ENCODE results near the gene SMC3.
"Not testable (repeated sequence)": the region's sequence is repeated elsewhere in the genome, so short reads cannot be mapped to it uniquely, and the experiment has no call there.

The SMC3 gene

GRCh38 chr10:110567201-110568054 lies at the start of gene SMC3:
SMC3 (plus strand) TSS chr10:110567695; CDS start chr10:110567817, 122 bp downstream.
- peak; percentile 94 for DNase-seq

DNA sequence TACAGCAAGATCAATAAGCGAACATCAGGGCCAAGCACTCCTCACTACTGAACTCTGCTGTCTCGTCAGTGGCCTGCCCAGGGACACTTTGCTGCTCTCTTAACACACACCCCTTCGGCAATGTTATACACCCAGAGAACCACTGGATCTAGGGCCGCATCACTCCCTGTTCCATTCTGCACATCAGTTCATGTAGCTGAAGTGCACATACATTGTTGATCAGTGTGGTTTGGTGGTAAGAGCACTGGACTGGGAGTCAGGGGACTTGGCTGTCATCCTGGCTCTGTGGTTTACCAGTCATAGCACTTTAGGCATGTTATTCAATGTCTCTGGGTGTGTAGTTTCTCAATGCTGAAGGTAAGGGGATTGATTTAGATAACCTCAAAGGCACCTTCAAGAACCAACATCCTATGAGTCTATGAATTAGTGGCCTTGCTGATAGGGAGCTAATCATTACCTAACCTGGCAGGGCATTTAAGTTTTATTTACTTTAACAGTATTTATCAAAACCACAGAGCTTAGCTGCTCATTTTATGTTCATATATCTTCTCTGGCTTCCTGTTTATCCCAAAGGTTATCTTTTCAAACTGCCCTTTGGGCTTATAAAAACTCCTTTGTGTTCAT lies 45.0 kb upstream of the SMC3 start:
- no peak for DNase-seq

DNA sequence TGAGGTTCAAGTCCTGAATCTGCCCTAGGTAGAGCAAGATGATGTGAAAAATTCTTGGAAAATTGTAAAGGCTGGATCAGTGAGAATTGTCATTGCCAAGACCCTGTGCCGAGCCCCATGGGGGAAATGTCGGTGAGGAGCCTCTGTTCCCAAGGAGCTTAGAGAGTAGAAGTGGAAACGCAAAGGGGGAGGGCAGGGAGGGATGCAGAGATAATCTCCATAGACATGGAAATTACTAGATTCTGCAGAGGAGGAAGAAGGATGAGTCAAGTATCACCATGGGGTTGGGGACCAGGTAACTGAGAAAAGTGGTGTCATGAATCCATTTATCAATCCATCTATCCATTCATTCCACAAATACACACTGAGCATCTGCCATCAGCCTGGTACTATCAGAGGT lies 43.8 kb upstream of the SMC3 start:
- no peak for DNase-seq

DNA sequence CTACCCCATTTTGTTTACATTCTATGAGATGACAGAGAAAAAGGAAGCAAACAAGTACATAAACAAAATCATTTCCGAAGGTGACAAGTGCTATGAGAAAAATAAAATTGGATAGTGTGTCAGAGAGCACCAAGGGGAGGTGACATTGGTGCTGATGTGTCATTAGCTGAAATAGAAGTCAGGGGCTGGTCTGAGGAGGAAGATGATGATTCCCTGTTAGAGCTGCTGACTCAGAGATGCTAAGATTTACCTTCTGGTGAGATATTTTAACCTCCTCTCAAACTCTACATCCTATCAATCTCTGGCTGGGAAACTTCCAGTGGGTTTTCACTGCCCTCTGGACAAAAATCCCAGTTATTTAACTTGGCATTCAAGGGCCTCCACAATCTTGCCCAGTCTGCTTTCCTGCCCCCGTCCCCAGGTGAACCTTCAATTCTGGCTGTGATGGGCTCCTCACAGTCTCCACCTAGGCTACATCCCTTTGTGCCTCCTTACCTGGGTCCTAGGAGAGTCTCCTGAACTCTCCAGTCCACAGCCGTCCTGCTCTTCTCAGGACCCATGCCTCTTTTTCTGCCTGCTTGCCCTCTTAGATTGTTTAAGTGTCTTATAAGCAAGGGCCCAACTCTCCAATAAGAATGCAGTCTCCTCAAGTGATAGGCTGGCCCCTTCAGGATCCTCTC lies 43.2 kb upstream of the SMC3 start:
- DNase-seq: no peak

DNA sequence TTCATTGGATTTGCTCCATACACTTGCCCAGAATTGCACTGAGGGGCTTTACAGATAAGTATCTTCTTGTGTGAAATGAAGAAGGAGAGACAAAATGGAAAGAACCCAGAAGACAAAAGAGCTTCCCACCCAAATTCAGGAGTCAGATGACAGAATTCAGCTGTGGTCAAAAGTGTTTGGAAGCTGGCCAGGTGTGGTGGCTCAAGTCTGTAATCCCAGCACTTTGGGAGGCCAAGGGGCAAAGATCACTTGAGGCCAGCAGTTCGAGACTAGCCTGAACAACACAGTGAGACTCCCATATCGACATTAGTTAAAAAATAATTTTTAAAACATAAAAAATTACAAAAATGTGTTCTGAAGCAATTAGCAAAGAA lies 42.6 kb upstream of the SMC3 start:
- no peak for DNase-seq

GRCh38 chr10:110525349-110526260 lies 41.9 kb upstream of the SMC3 start:
- no peak for DNase-seq

- DNase-seq: no peak
These were observed 39.7 kb upstream of the SMC3 start for GRCh38 chr10:110527731-110528171.

- DNase-seq: no peak
These were observed 39.1 kb upstream of the SMC3 start for GRCh38 chr10:110528224-110528996.

- not testable (repeated sequence) for DNase-seq
These were observed 38.4 kb upstream of the SMC3 start for GRCh38 chr10:110528997-110529524.

DNA sequence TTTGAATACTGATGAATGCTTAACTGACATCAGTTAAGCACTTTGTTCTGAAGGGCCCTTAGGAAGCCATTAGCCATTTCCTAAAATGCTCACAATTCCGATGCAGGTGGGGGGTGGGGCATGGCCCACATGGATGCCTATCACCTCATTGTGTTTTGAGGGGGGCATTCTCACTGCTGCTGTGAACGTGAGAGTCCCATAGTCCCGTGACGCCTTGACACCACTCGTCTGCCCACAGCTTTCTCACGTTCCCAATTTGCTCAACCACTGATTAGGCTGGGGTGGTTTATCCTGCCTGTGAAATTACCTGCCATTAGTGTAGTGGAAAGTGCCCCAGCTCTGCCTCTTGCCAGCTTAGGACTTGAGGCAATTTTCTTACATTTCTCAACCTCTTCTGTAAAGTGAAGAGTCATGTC lies 37.9 kb upstream of the SMC3 start:
- DNase-seq: no peak

DNA sequence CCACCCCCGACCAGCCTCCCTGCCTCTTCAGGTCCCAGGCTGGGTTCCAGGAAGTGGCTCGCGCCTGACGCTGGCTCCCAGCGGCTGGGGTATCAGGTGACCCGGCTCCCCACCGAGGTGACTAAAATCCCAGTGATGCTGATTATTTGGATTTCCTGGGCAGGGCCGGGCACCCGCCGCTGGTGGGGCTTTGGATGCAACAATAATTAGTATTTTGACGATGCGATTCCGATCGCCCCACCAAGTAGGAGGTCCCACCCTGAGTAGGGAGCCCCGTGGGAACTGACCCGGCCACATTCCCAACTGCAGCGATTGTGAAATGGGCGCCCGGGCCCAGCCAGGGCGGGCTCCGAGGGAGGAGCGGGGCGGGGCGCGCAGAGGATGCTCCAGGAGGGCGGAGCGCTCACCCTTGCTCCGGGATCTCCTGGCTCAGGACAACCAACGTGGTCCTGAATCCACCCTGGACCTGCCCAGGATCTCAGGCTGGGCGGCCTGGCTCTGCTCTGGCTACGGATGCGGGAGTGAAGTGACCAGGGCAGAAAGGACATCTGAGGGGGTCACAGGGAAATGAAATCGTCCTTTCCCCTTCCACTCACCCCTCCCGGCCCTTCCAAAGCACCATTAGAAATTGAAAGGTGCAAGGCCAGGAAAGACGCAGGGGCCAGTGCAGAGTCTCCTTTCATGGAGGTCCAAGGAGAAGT lies 37.2 kb upstream of the SMC3 start:
- DNase-seq: peak; percentile 49

DNA sequence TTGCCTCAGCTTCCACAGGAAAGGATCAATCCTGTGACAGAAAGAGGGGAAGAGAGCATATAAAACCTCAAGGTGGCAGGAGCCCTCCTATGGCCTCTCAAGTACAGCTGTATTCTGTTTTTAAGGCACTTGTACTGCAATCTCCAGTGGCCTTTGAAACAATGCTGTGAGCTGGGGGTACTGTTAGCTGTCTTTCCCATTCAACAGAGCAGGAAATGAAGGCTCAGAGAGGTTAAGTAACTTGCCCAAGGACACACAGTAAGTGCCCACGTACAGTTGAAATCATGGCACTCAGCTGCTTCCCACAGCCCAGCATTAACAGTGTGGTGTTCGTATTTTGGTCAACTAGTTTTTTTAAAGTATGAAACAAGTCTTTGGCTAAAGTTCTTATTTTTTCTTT lies 35.8 kb upstream of the SMC3 start:
- no peak for DNase-seq

DNA sequence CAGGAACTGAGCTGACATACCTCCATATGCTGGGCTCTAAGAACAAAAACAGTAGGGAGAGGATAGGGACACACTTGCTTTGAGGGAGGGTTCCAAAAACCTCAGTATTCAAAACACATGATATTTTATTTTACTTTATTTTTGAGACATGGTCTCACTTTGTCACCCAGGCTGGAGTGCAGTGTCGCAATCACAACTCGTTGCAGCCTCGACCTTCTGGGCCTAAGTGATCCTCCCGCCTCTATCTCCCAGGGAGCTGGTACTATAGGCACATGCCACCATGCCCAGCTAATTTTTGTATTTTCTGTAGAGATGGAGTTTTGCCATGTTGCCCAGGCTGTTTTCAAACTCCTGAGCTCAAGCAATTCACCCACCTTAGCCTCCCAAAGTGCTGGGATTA lies 34.9 kb upstream of the SMC3 start:
- not testable (repeated sequence) for DNase-seq

DNA sequence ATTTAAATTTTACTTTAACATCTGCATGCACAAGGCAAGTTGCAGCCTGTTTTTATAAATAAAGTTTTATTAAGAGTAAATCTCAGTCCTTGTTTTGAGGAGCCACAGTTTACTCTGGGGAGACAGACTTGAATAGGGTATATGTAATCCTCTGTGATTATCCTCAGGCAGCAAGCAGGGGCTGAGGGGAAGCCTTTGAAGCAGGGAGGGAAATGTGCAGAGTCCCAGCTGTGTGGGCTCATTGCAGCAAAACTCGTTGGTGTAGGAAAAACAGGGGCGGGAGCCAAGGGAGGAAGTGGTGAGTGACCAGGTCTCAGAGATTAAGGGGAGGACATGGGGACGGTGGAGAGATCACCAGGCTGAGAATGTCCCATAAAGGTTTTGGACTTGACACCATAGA lies 34.3 kb upstream of the SMC3 start:
- no peak for DNase-seq

GRCh38 chr10:110534571-110534970 lies 32.9 kb upstream of the SMC3 start:
- no peak for DNase-seq

- DNase-seq: no peak
These were observed 31.3 kb upstream of the SMC3 start for GRCh38 chr10:110535958-110536891.

DNA sequence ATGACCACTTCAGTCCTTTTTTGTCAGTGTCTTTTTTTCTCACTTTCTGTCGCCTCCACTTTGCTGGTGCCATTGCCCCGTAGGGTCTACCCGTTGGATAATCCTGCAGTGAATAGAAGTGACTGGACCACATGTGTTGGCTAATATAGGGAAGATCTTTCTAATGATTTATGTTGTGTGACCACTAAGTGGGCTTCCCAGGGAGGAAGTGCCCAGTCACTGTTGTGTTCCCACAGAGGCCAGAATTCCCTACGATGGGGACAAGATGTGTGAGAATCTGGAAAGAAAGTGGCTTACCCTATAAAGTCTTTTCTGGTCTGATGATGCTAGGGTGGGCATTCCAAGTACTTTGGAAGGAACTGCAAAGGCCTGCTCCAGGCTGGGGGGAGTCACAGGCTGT lies 28.4 kb upstream of the SMC3 start:
- no peak for DNase-seq

DNA sequence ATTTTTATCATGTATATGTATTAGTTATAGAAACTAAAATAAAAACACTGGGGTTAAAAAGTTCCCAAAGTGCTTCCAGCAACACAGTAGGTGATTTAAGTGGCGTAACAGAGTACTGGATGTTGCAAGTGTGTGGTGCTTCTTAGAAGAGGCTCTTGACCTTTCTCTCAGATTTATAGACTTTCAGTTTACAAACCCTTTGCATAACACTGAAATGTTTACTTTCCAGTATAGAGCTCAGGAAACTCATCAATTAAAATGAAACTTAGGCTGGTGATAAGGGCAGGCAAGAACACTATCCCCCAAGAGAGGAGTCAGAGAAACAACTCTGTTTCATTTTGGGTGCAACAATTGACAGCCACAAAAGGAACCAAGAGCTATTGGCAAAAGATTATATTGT lies 27.5 kb upstream of the SMC3 start:
- DNase-seq: no peak

- DNase-seq: no peak
These were observed 22.4 kb upstream of the SMC3 start for GRCh38 chr10:110544958-110545537.
